Erythroblast (primary cell): ENCODE data around the gene SPIN2A.

Experiments used
- GATA1 ChIP-seq: IDR thresholded peaks from 2 replicates; pipeline ENCODE4 v1.6.1; 2011; ENCODE audit warnings: low read depth, mild to moderate bottlenecking, control low read depth, low read length, moderate library complexity
- POLR2A ChIP-seq: IDR thresholded peaks from 2 replicates; pipeline ENCODE4 v1.6.1; 2011; ENCODE audit warnings: mild to moderate bottlenecking, low read length

DNA sequence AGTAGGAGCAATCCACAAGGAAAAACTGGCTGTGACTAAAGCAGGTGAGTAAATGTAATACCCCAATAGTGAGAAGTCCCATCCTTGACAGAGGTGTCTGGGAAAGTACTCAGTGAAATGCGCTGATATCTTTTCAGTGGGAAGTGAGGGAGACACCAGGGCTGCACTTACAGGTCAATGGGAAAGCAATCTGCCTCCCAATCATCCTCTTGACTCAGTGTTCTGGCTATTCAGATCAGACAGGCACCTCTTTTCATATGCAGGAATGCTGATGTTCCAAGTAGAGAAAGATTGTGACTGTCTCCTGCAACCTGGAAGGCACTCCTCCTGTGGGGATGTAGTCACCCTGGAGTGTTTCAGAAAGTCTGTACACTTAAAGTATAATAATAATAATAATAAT is 39.9 kb upstream of the SPIN2A start:
- TF ChIP-seq POLR2A, result no peak
- TF ChIP-seq GATA1, result no peak
